GM12892 (cell line): ENCODE results near the gene PRKCH.

Experiments
- POLR2A ChIP-seq: IDR thresholded peaks from 2 replicates; pipeline ENCODE4 v1.6.1; 2011; ENCODE audit warnings: low read depth, low read length, control low read depth
- POLR2AphosphoS5 ChIP-seq: IDR thresholded peaks from 2 replicates; pipeline ENCODE4 v1.6.1; 2011; ENCODE audit warnings: low read depth, low read length, control low read depth

- TF ChIP-seq POLR2A (no peak), POLR2AphosphoS5 (no peak)
These were observed 7.4 kb downstream of the PRKCH start for GRCh38 chr14:61328626-61329262.
